ENCODE data around the gene CDC42EP4.
"Not testable (repeated sequence)": the region's sequence is repeated elsewhere in the genome, so short reads cannot be mapped to it uniquely, and the experiment has no call there.

Gene CDC42EP4

GRCh38 chr17:73323409-73324159, 11.8 kb upstream of the CDC42EP4 start:
- in situ Hi-C loops (cut with MboI; ENCODE audit: low sequenced_read_pairs), result no loop called here

- in situ Hi-C loops (cut with MboI; ENCODE audit: low sequenced_read_pairs), result no loop called here
Measured at GRCh38 chr17:73320601-73321264, 8.9 kb upstream of the CDC42EP4 start.

GRCh38 chr17:73319766-73320165, 8.0 kb upstream of the CDC42EP4 start:
- in situ Hi-C loops (cut with MboI; ENCODE audit: low sequenced_read_pairs), result no loop called here

- in situ Hi-C loops (cut with MboI; ENCODE audit: low sequenced_read_pairs), result no loop called here
Measured at GRCh38 chr17:73318836-73319235, 7.0 kb upstream of the CDC42EP4 start.

GRCh38 chr17:73318427-73318813, 6.6 kb upstream of the CDC42EP4 start:
- in situ Hi-C loops (cut with MboI; ENCODE audit: low sequenced_read_pairs), result no loop called here

- in situ Hi-C loops (cut with MboI; ENCODE audit: low sequenced_read_pairs), result no loop called here
Measured at GRCh38 chr17:73317513-73318426, 6.0 kb upstream of the CDC42EP4 start.

- in situ Hi-C loops (cut with MboI; ENCODE audit: low sequenced_read_pairs), result no loop called here
Measured at GRCh38 chr17:73316919-73317505, 5.2 kb upstream of the CDC42EP4 start.

- in situ Hi-C loops (cut with MboI; ENCODE audit: low sequenced_read_pairs), result no loop called here
Measured at GRCh38 chr17:73315471-73315870, 3.7 kb upstream of the CDC42EP4 start.

GRCh38 chr17:73313526-73314127, 1.8 kb upstream of the CDC42EP4 start:
- in situ Hi-C loops (cut with MboI; ENCODE audit: low sequenced_read_pairs), result no loop called here

GRCh38 chr17:73312887-73313286, 1.1 kb upstream of the CDC42EP4 start:
- in situ Hi-C loops (cut with MboI; ENCODE audit: low sequenced_read_pairs), result not testable (repeated sequence)

GRCh38 chr17:73311428-73311780, 397 bp downstream of the CDC42EP4 start:
- in situ Hi-C loops (cut with MboI; ENCODE audit: low sequenced_read_pairs), result no loop called here

- in situ Hi-C loops (cut with MboI; ENCODE audit: low sequenced_read_pairs), result no loop called here
Measured at GRCh38 chr17:73309727-73310596, 1.8 kb downstream of the CDC42EP4 start.

GRCh38 chr17:73308959-73309358, 2.8 kb downstream of the CDC42EP4 start:
- in situ Hi-C loops (cut with MboI; ENCODE audit: low sequenced_read_pairs), result not testable (repeated sequence)

GRCh38 chr17:73308017-73308823, 3.6 kb downstream of the CDC42EP4 start:
- in situ Hi-C loops (cut with MboI; ENCODE audit: low sequenced_read_pairs), result no loop called here

- in situ Hi-C loops (cut with MboI; ENCODE audit: low sequenced_read_pairs), result no loop called here
Measured at GRCh38 chr17:73307130-73307529, 4.7 kb downstream of the CDC42EP4 start.

- in situ Hi-C loops (cut with MboI; ENCODE audit: low sequenced_read_pairs), result no loop called here
Measured at GRCh38 chr17:73305845-73306836, 5.7 kb downstream of the CDC42EP4 start.

- in situ Hi-C loops (cut with MboI; ENCODE audit: low sequenced_read_pairs), result no loop called here
Measured at GRCh38 chr17:73304971-73305812, 6.6 kb downstream of the CDC42EP4 start.
